Esophagus muscularis mucosa (tissue), 4 donors: Measurements from ENCODE around the gene S100A7. TPM values are rescaled to one million over a fixed set of nuclear protein-coding genes. Genes with fewer than 3 reads are reported as not detected.

ENCODE experiments used
- DNase-seq: peaks from one replicate; pipeline ENCODE4 v3.0.0-alpha.2; 2017; ENCODE audit errors: extremely low spot score
- H3K27ac ChIP-seq, 4 donors: fragments of 200-600 bp; sonication (generic); replicated peaks in 1 of 4; 1 replicate in 3 of 4; 2 replicates in 1 of 4; pipeline ENCODE4 v1.5.1; 2016 to 2019; ENCODE audit warnings: mild to moderate bottlenecking in 1 of 4
- H3K27me3 ChIP-seq, 4 donors: fragments of 200-600 bp; sonication (generic); one replicate each; pipeline versions ENCODE4 v1.5.1 to v1.6.0; 2016 to 2019
- H3K36me3 ChIP-seq, 4 donors: fragments of 200-600 bp; sonication (generic); one replicate each; pipeline ENCODE4 v1.5.1; 2016 to 2019
- H3K4me1 ChIP-seq, 4 donors: fragments of 200-600 bp; sonication (generic); one replicate each; pipeline ENCODE4 v1.5.1; 2016 to 2019
- H3K4me3 ChIP-seq, 4 donors: fragments of 200-600 bp; sonication (generic); 1 replicate in 2 of 4; 2 replicates in 2 of 4; pipeline ENCODE4 v1.5.1; 2016 to 2019; ENCODE audit warnings: mild to moderate bottlenecking in 4 of 4, moderate library complexity in 1 of 4
- H3K9me3 ChIP-seq, 4 donors: fragments of 200-600 bp; sonication (generic); 1 replicate in 3 of 4; 2 replicates in 1 of 4; pipeline ENCODE4 v1.5.1; 2016 to 2019
- EP300 ChIP-seq: sonication (generic); formaldehyde crosslinking; IDR thresholded peaks from one replicate; pipeline ENCODE4 v1.6.1; 2017; ENCODE audit warnings: antibody characterized with exemption
- POLR2A ChIP-seq: fragments of 450-650 bp; IDR thresholded peaks from one replicate; pipeline ENCODE4 v1.6.1; 2017; ENCODE audit warnings: antibody characterized with exemption, moderate library complexity, mild to moderate bottlenecking, low read depth
- POLR2AphosphoS5 ChIP-seq, 2 donors: sonication (generic); formaldehyde crosslinking; IDR thresholded peaks; one replicate each; pipeline ENCODE4 v1.6.1; 2017; ENCODE audit warnings: antibody characterized with exemption in 2 of 2
- WGBS: methylation state at CpG from one replicate; pipeline ENCODE4 v1.1.5; 2018; 5-methylcytosine and 5-hydroxymethylcytosine counted together
- intact Hi-C: fragments of 100-400 bp; cut with DNase I; formaldehyde crosslinking; loops from one replicate; pipeline ENCODE4 v1.15.1; 2023
- total RNA-seq, 4 donors: library from RNA; depleted of rRNA; stranded (reverse); fragments of >200 nt; gene quantifications; one replicate each; pipeline versions ENCODE4 v1.1.0 to v1.2.1, GENCODE V29; 2016
- TF ChIP-seq, protein P1 (sequence below), 3 experiments: fragments of 200-600 bp in 2 of 3; fragments of 450-650 bp in 1 of 3; sonication (generic) in 2 of 3; IDR thresholded peaks; one replicate each; pipeline ENCODE4 v1.5.1; 2017 to 2019; ENCODE audit warnings: antibody characterized with exemption in 3 of 3, mild to moderate bottlenecking in 2 of 3, moderate library complexity in 1 of 3

Gene S100A7
- total RNA-seq, 4 donors from 2014 or later, result not detected

DNA sequence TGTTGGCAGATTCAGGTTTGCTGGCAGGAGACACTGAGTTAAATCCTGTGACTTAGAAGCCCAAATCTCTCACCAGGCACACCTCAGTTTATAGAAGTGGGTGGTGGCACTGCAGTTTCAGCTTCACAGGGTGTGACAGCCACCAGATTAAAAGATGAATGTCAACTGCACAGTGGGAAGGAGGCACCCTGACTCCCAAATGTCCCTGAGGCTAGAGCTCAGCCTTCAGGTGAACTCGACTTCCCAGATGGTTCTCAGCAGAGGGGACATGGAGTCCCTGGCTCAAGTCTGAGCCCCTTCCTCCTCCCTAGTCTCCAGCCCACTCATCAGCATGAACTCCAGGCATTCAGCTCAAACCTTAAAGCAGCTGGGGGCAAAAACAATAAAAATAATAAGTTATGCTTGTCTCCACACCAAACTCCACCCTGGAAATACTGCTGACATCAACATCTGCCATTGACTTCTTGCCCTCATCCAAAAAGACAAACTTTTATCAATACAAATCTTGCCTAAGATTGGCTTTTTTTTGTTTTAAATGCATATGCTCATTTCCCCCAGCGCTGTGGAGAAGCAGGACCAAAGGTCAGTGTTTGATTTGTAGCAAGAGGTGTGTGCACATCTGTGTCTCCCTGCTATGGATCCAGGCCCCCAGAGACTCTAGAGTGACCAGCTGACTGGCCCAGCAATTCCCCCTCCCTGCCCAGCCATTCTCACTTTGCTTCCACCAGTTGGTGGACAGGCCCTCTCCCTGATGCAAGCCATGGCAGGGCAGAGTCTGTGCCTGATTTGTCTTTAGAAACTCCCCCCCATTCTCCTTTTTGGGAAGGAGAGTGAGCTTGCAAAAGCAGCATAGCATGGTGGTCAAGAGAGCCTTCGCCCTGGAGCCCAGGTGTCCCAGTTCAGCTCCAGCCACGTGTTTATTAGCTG lies 18.5 kb upstream of the S100A7 start:
- H3K9me3 ChIP-seq, result no peaks in the 10 kb centered on the region
- intact Hi-C loops, result no loop called here

DNA sequence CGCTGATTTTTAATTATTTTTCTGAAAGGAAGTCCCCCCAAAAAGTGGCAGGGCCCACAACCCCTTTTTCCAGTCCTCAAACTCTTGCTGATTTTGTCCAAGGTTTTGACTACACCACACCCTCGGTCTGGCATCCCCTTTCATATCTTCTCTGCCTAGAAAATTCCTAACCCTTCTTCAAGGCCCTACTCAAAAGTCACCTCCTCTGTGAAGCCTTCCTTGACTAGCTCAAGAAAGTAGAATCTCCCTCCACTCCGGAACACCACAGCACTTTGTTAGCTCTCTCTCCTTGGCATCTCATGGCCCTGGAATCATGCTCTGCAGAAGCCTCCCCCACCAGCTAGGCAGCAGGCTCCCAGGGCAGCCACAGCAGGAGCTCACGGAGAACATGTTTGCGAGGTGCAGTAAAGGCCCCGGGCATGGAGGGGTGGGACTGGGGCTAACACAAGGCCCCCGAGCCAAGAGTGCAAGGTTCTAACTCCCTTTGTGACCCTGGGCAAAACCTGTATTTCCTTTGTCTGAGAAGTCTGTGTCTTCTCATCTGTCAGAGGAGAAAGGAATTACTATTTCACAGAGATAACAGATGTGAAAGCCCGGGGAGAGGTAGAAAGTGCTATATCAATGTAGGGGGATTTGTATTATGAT lies 17.7 kb upstream of the S100A7 start:
- WGBS, result 60% methylated on average over 4 of the region's 8 CpGs
- no peak overlapping the region for H3K27ac ChIP-seq
- H3K27me3 ChIP-seq, result peaks cover 0 to 2% (median 0%) of the 10 kb centered on the region in 4 donors
- H3K4me3 ChIP-seq, result no peak overlapping the region
- TF ChIP-seq, protein P1, sequence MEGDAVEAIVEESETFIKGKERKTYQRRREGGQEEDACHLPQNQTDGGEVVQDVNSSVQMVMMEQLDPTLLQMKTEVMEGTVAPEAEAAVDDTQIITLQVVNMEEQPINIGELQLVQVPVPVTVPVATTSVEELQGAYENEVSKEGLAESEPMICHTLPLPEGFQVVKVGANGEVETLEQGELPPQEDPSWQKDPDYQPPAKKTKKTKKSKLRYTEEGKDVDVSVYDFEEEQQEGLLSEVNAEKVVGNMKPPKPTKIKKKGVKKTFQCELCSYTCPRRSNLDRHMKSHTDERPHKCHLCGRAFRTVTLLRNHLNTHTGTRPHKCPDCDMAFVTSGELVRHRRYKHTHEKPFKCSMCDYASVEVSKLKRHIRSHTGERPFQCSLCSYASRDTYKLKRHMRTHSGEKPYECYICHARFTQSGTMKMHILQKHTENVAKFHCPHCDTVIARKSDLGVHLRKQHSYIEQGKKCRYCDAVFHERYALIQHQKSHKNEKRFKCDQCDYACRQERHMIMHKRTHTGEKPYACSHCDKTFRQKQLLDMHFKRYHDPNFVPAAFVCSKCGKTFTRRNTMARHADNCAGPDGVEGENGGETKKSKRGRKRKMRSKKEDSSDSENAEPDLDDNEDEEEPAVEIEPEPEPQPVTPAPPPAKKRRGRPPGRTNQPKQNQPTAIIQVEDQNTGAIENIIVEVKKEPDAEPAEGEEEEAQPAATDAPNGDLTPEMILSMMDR (IDR thresholded peaks at IDR 0.05), result no peak
- TF ChIP-seq POLR2AphosphoS5 (IDR thresholded peaks at IDR 0.05), result no peak
- TF ChIP-seq EP300, result no peak
- TF ChIP-seq POLR2A, result no peak
- no peaks in the 10 kb centered on the region for H3K9me3 ChIP-seq
- peaks cover 0 to 4% (median 0%) of the 10 kb centered on the region in 4 donors for H3K4me1 ChIP-seq
- no peaks in the 10 kb centered on the region for H3K36me3 ChIP-seq
- no peak for DNase-seq
- intact Hi-C loops, result no loop called here

More for the DNA sequence above, 18.5 kb upstream of the S100A7 start:
- Histone ChIP-seq H3K4me3 (no peak overlapping the region), H3K27me3 (peaks cover 0 to 10% (median 0%) of the 10 kb centered on the region in 4 donors), H3K4me1 (peaks cover 0 to 4% (median 0%) of the 10 kb centered on the region in 4 donors), H3K27ac (no peak overlapping the region), H3K36me3 (no peaks in the 10 kb centered on the region)
- TF ChIP-seq POLR2A (no peak), POLR2AphosphoS5 (IDR thresholded peaks at IDR 0.05) (no peak), EP300 (no peak)
- TF ChIP-seq, protein P1 (IDR thresholded peaks at IDR 0.05), result no peak
- WGBS, result 73% methylated on average over 4 of the region's 4 CpGs
- no peak for DNase-seq

DNA sequence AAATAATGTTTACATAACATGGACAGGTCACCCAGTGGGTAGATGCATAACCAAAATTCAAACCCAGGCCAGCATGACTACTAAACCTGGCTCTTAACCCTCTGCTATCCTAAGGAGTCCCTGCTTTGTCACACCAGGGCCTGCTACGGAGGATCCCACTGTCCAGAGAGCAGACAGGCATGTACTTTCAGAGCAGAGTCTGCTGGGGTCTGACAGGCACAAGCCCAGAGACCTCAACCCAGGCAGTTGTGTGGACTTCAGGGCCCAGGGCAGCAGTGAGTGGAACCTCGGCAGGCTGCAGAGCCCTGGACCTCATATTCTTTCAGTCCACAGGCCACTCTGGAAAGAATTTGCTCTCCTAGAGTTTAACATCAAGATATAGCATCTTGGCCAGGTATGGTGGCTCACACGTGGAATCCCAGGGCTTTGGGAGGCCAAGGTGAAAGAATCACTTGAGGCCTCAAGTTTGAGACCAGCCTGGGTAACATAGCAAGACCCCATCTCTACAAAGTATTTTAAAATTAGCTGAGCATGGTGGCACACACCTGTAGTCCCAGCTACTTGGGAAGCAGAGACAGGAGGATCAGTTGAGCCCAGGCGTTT lies 16.1 kb upstream of the S100A7 start:
- no peak for DNase-seq
- Histone ChIP-seq H3K4me3 (no peak overlapping the region), H3K9me3 (peaks cover 0 to 11% (median 4%) of the 10 kb centered on the region in 4 donors), H3K36me3 (no peaks in the 10 kb centered on the region), H3K27ac (no peak overlapping the region), H3K4me1 (peaks cover 0 to 4% (median 0%) of the 10 kb centered on the region in 4 donors), H3K27me3 (no peaks in the 10 kb centered on the region)
- intact Hi-C loops, result no loop called here
- WGBS, result 94% methylated on average over 4 of the region's 4 CpGs
- TF ChIP-seq POLR2A, result no peak
- TF ChIP-seq, protein P1 (IDR thresholded peaks at IDR 0.05), result no peak
- no peak for TF ChIP-seq POLR2AphosphoS5 (IDR thresholded peaks at IDR 0.05)
- TF ChIP-seq EP300, result no peak

DNA sequence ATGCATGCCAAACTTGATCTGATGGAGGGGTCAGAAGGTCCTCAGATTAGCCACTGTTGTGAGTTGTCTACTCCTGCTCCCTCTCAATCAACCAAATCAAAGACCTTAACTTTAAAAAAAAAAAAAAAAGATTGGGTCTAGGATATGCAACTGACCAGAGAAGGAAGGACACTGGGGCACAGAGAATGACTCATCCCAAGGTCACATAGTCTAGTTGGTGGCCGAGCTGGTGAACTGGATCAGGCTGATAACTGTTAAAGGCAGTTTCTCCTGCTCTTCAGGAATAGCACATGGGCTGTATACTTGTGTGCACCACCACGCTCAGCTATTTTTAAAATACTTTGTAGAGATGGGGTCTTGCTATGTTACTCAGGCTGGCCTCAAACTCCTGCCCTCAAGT lies 14.8 kb upstream of the S100A7 start:
- Histone ChIP-seq H3K27ac (no peak overlapping the region), H3K36me3 (no peaks in the 10 kb centered on the region), H3K4me3 (no peak overlapping the region), H3K9me3 (peaks cover 0 to 18% (median 7%) of the 10 kb centered on the region in 4 donors), H3K4me1 (no peaks in the 10 kb centered on the region), H3K27me3 (peaks cover 0 to 3% (median 0%) of the 10 kb centered on the region in 4 donors)
- WGBS, result 84% methylated on average over 2 of the region's 2 CpGs
- no peak for DNase-seq
- intact Hi-C loops, result no loop called here
- TF ChIP-seq POLR2A (no peak), POLR2AphosphoS5 (IDR thresholded peaks at IDR 0.05) (no peak)

DNA sequence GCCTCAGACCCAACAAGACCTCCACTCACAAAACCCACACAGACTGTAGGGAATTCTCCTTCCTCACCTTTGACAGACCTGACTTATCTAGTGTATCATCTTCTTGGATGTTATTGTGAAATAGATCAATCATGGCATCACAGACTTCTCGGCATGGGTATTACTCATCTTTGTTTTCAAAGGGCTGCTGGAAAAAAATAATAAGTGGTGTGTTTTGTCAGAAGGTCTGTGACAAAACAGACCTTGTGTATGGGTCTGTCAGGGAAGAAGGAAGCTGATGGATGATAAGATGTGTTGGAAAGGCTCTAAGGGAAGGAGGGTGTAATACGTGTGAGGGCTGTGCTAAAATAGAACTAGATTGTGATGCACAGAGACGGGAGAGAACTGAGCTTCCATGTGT lies 13.9 kb upstream of the S100A7 start:
- DNase-seq, result no peak
- Histone ChIP-seq H3K36me3 (no peaks in the 10 kb centered on the region), H3K4me3 (no peak overlapping the region), H3K4me1 (no peaks in the 10 kb centered on the region), H3K9me3 (peaks cover 0 to 18% (median 8%) of the 10 kb centered on the region in 4 donors), H3K27me3 (peaks cover 0 to 3% (median 0%) of the 10 kb centered on the region in 4 donors), H3K27ac (no peak overlapping the region)
- intact Hi-C loops, result no loop called here
- TF ChIP-seq, protein P1 (IDR thresholded peaks at IDR 0.05), result no peak
- TF ChIP-seq POLR2AphosphoS5 (IDR thresholded peaks at IDR 0.05) (no peak), POLR2A (no peak), EP300 (no peak)
- 74% methylated on average over 3 of the region's 3 CpGs for WGBS
